ENCODE data around the gene ZCCHC7. TPM values are rescaled to one million over a fixed set of nuclear protein-coding genes. Genes with fewer than 3 reads are reported as not detected.

Gene ZCCHC7
- polyA plus RNA-seq, 3 donors: 8.7 to 12.9 (median 12.5) TPM

DNA sequence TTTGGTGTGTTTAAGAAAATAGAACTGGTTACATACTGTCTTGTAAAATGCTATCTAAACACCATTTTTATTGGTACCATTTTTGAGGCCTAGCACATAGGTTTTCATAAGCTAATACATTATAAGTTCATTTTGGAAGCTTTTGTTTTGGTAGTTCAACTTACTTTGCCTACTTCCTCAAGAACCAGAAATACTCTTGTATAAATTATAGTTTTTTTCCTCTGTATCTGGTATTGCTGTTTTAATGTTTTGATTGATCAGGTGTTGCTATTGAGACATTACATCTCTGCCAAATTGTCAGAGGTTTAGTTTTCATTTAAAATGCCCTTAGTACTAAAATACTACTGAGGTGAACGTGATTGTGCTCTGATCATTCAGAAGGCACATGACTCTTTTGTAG is 211.5 kb downstream of the ZCCHC7 start:
- Mint-ChIP-seq H3K27me3 (ENCODE audit: low read depth in 3 of 3) (no peaks in the 10 kb centered on the region), H3K36me3 (peaks cover 5 to 7% of the 10 kb centered on the region in 2 donors), H3K4me1 (no peaks in the 10 kb centered on the region), H3K9me3 (no peaks in the 10 kb centered on the region), H3K4me3 (no peak overlapping the region), H3K27ac (no peak overlapping the region)
- Histone ChIP-seq H3K4me3 (replicated peaks in 1 of 3; ENCODE audit: low read depth in 2 of 3, low read length in 3 of 3) (no peak overlapping the region), H3K9me3 (replicated peaks in 1 of 2; ENCODE audit: control insufficient read depth in 1 of 2, insufficient read depth in 1 of 2, low read length in 2 of 2) (no peaks in the 10 kb centered on the region), H3K27me3 (ENCODE audit: control insufficient read depth in 2 of 2, insufficient read depth in 2 of 2, low read length in 2 of 2) (no peaks in the 10 kb centered on the region), H3K4me2 (replicated peaks; ENCODE audit: extremely low read depth, low read length, poor library complexity, severe bottlenecking) (no peak overlapping the region), H3K9ac (ENCODE audit: insufficient read depth, low read length, poor library complexity, severe bottlenecking) (no peak overlapping the region), H3K4me1 (ENCODE audit: control insufficient read depth in 1 of 2, insufficient read depth in 2 of 2, low read length in 2 of 2) (no peaks in the 10 kb centered on the region), H3K36me3 (replicated peaks in 1 of 2; ENCODE audit: control insufficient read depth in 1 of 2, insufficient read depth in 2 of 2, low read length in 2 of 2) (peaks cover 0 to 7% of the 10 kb centered on the region in 2 donors), H3K79me2 (ENCODE audit: insufficient read depth, low read length) (no peaks in the 10 kb centered on the region), H4K20me1 (ENCODE audit: insufficient read depth, low read length) (no peaks in the 10 kb centered on the region), H3K27ac (ENCODE audit: low read depth in 1 of 2, low read length in 2 of 2) (no peak overlapping the region), H2AFZ (ENCODE audit: insufficient read depth, low read depth, low read length, poor library complexity, severe bottlenecking) (no peak overlapping the region)
- TF ChIP-seq, protein P1, sequence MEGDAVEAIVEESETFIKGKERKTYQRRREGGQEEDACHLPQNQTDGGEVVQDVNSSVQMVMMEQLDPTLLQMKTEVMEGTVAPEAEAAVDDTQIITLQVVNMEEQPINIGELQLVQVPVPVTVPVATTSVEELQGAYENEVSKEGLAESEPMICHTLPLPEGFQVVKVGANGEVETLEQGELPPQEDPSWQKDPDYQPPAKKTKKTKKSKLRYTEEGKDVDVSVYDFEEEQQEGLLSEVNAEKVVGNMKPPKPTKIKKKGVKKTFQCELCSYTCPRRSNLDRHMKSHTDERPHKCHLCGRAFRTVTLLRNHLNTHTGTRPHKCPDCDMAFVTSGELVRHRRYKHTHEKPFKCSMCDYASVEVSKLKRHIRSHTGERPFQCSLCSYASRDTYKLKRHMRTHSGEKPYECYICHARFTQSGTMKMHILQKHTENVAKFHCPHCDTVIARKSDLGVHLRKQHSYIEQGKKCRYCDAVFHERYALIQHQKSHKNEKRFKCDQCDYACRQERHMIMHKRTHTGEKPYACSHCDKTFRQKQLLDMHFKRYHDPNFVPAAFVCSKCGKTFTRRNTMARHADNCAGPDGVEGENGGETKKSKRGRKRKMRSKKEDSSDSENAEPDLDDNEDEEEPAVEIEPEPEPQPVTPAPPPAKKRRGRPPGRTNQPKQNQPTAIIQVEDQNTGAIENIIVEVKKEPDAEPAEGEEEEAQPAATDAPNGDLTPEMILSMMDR (IDR thresholded peaks at IDR 0.05): no peak
- no peak for DNase-seq
- intact Hi-C loops (cut with micrococcal nuclease): no loop called here
- no CpG with 5 or more reads among the region's 1 CpG for WGBS (ENCODE audit: insufficient coverage)

- H3K9me3 Mint-ChIP-seq: no peaks in the 10 kb centered on the region
- H2AFZ ChIP-seq (ENCODE audit: insufficient read depth, low read depth, low read length, poor library complexity, severe bottlenecking): no peak overlapping the region
- no peaks in the 10 kb centered on the region for H3K27me3 Mint-ChIP-seq (ENCODE audit: low read depth in 3 of 3)
- no peaks in the 10 kb centered on the region for H3K4me1 Mint-ChIP-seq
- no peaks in the 10 kb centered on the region for H3K4me1 ChIP-seq (ENCODE audit: control insufficient read depth in 1 of 2, insufficient read depth in 2 of 2, low read length in 2 of 2)
- peaks cover 4 to 7% of the 10 kb centered on the region in 2 donors for H3K36me3 Mint-ChIP-seq
- no peak overlapping the region for H3K9ac ChIP-seq (ENCODE audit: insufficient read depth, low read length, poor library complexity, severe bottlenecking)
- H3K4me3 ChIP-seq (replicated peaks in 1 of 3; ENCODE audit: low read depth in 2 of 3, low read length in 3 of 3): no peak overlapping the region
- TF ChIP-seq, protein P1 (IDR thresholded peaks at IDR 0.05): no peak
- intact Hi-C loops (cut with micrococcal nuclease): no loop called here
- DNase-seq: no peak
- peaks cover 0 to 5% of the 10 kb centered on the region in 2 donors for H3K36me3 ChIP-seq (replicated peaks in 1 of 2; ENCODE audit: control insufficient read depth in 1 of 2, insufficient read depth in 2 of 2, low read length in 2 of 2)
- no peak overlapping the region for H3K27ac ChIP-seq (ENCODE audit: low read depth in 1 of 2, low read length in 2 of 2)
- no peak overlapping the region for H3K27ac Mint-ChIP-seq
- H3K4me3 Mint-ChIP-seq: no peak overlapping the region
- H4K20me1 ChIP-seq (ENCODE audit: insufficient read depth, low read length): no peaks in the 10 kb centered on the region
- H3K79me2 ChIP-seq (ENCODE audit: insufficient read depth, low read length): no peaks in the 10 kb centered on the region
- no peaks in the 10 kb centered on the region for H3K9me3 ChIP-seq (replicated peaks in 1 of 2; ENCODE audit: control insufficient read depth in 1 of 2, insufficient read depth in 1 of 2, low read length in 2 of 2)
- H3K4me2 ChIP-seq (replicated peaks; ENCODE audit: extremely low read depth, low read length, poor library complexity, severe bottlenecking): no peak overlapping the region
- H3K27me3 ChIP-seq (ENCODE audit: control insufficient read depth in 2 of 2, insufficient read depth in 2 of 2, low read length in 2 of 2): no peaks in the 10 kb centered on the region
Observed at GRCh38 chr9:37332578-37332977, 212.2 kb downstream of the ZCCHC7 start.
